Superior temporal gyrus (tissue), 1 donor: Measurements from ENCODE around the gene F2RL3.

ENCODE experiments used
- DNase-seq: peaks from one replicate; pipeline ENCODE4 v3.0.0-alpha.2; 2016; ENCODE audit errors: extremely low spot score

F2RL3 gene

DNA sequence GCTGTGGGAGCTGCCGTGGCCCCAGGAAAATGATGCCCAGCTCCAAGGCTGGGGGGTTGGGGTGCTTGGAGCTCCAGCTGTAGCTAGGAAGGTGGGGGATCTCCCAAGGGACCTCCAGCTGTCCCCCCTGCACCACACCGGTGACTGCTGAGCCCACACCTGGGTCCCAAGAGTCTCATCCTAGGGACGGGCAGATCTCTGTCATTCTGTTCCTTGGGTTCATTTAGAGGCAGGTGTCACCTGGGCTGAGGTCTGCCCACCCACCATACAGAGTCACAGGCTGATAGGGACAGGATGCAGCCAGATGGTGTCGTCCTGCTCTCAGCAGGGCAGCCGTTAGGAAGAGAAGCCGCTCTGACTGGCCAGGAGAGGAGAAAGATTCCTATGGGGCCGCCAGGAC lies 5.3 kb downstream of the F2RL3 start:
- DNase-seq: no peak

DNA sequence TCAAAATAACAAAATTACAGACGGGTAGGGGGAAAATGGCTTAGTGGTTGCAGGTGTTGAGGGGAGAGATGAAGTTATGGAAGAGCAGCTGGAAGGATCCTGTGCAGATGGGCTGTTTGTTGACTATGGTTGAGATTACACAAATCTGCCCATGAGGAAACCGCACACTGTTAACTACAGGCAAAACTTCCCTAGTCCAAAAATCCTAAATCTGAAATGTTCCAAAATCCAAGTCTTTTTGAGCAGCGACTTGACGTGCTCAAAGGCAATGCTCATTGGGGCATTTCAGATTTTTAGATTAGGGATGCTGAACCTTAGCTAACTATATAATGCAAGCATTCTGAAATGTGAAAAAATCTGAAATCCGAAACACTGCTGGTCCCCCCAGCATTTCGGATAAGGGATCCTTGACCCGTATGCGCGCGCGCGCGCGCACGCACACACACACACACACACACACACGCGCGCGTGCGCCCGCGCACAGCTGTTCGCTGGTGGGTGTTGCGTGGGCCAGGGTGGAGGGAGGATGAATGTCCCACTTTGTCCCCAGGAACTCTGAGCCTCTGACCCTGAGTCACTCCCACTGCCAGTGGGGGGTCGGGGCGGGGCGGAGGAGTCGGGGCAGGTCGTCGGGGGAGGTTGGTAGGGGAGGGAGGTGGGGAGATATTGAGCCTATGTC lies 6.8 kb downstream of the F2RL3 start:
- DNase-seq: no peak

DNA sequence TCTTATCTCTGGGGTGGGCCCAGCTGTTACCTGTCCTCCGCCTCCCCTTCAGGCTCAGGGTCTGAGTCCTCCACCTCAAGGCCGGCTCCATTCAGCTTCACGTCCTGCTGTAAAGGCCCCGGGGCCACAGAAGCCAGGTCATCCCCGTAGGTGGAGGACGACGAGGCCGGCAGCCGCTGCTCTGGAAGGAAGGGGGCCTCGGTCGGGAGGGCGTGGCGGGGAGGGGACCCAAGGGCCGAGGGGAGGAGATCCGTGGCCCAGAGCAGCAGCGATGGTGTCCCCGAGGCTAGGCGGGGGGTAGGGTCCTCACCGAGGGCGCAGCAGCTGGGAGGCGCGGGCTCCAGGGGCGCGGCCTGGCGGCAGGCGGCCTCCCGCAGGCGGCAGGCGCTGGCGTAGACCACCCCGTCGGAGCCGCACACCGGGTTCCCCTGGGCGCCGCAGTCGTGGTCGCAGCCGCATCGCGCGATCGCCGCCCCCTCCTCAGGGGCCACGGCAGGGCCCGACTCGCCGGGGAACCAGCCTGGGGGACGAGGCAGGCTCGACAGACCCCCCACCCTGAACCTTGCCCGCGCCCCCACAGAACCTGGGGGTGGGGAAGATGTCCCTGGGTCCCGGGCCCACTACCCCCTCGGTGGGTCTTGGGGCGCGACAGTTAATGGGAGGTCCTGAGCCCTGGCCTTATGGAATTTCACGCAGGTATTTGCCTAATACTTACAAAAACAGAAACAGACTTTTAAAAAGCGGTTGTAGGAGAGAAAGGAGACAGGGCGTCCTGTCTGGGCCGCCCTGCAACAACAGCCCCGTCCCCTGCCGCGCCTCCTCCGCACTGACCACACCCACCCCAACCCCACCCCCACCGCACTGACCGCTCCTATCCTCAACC lies 7.6 kb downstream of the F2RL3 start:
- DNase-seq: no peak

DNA sequence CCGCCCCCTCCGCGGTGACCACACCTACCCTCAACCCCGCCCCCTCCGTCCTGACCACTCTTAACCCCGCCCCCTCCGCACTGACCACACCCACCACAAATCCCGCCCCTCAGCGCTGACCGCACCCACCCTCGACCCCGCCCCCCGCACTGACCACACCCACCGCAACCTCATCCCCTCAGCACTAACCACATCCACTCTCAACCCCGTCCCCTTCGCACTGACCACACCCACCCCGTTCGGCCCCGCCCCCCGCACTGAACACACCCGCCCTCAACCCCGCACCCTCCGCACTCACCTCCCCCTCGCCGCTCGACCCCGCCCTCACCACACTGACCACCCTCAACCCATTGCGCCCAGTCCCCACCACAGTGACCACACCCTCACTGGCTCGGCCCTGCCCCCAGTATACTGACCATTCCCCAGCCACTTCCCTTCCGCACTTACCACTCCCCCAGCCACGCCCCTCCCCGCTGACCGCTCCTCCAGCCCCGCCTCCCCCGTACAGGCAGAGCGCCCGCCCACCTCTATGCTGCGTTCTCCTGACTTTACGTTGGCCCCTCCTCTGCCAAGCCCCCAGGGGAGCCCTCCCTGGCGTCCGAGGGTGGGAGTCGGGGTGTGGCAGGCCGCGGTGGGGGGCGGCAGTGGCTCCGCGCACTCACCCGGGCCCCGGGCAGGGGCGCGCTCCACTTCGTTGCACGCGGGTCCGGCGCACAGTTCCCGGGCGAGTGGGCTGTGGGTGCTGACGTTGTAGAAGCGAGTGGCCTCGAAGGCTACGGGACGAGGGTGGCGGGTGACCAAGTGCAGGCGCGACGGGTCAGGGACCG lies 8.4 kb downstream of the F2RL3 start:
- DNase-seq: peak; percentile 8

DNA sequence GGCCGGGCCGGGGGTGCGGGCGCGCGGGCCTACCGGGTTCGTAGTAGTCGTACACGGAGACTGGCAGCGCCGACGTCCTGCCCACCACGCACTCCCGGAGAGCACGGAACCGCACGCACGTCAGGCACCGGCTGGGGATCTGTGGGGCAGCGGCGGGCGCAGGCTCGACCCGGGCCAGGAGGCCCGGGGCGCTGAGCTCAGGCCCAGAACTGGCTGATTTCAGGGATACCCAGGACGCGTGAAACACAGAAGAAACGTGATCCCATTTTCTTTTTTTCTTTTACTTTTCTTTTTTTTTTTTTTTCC lies 9.0 kb downstream of the F2RL3 start:
- no peak for DNase-seq

DNA sequence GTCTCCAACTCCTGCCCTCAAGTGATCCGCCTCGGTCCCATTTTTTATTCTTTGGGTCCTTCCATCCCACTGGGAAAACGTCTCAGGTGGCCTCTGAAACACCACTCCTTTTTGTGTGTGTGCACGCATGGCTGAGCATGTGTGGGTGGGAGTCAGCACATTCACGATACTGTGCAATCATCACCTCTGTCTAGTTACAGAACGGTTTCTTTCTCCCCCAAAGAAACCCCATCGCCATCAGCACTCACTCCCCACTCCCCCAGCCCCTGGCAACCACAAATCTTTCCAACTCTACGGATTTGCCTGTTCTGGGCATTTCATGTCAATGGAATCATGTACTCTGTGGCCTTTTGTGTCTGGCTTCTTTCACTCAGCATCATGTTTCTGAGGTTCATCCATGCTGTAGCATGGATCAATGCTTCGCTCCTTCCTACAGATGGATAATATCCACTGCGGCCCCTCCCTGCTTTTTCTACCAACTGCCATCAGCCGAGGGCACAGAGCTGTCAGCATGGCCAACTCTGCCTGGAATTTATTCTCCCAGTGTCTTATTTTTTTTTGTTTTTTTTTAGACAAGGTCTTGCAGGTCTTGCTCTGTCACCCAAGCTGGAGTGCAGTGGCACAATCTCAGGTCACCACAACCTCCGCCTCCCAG lies 9.7 kb downstream of the F2RL3 start:
- DNase-seq: no peak

DNA sequence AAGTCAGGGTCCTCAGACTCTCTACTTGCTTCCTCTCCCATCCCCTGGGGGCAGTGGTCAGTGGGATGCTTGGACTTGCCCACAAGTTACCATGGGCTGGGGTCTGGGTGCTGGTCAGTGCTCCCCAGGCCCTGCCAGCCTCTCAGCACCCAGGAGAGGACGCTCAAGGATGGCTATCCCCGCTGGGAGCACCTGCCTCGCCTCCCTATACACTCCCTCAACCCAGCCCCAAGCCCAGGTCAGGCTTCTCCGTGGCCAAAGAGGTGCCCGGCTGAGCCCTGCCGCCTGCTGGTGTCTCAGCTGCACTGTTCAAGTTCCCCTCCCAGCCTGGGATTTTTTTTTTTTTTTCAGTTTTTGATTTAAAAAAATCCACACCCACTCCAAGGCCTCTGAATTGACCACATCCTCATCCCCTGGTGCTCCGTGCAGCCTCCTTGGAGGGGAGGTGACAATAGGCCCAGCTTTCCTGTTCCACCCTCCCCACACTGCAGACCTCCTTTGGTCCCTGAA lies 10.8 kb downstream of the F2RL3 start:
- DNase-seq: no peak

DNA sequence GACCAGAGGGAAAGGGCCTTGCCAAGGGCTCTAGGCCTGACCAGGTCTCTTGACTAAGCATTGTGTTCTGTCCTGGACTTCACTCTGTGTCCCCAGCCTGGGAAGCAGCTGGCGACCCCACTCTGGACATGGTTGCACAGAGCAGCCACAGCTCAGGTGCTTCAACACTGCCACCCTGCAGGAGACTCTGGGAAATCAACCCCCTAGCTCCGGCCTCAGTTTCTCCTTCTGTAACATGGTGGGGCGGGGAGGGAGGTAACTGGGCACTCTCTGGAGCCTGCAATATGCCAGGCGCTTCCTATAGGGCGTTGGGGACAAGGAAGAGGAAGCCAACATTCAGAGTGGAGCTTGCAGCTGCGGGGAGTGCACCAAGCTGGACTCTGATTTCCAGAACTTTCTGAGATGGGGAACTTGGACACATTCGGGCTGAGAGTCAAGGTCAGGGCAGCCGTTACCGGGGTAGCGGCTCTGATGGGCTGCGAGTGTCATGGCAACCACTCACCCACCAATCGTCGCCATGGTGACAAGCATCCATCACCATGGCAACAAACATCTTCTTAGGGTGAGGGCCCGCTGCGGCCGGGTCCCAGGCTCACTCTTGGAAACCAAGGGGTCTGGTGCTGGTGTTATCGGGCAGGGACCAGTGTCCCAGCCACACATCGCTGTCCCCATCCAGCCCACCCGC lies 12.8 kb downstream of the F2RL3 start:
- no peak for DNase-seq

DNA sequence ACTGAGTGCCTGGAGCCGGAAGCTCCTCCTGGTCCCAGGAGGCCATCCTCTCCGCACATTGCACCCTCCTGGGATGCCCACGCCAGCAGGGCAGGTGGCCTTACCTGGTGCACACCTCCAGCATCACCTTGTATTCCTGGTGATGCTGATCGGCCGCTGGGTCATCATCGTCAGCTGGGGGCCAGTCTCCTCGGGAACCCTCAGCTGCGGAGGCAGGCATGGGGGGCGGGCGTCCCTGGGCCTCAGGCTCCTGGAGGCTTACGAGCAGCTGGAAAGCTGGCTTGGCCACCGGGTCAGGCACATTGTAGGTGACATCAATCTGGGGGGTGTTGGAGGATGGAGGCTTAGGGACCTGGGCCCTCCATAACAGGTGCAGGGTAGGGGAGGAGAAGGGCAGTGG lies 13.7 kb downstream of the F2RL3 start:
- no peak for DNase-seq

DNA sequence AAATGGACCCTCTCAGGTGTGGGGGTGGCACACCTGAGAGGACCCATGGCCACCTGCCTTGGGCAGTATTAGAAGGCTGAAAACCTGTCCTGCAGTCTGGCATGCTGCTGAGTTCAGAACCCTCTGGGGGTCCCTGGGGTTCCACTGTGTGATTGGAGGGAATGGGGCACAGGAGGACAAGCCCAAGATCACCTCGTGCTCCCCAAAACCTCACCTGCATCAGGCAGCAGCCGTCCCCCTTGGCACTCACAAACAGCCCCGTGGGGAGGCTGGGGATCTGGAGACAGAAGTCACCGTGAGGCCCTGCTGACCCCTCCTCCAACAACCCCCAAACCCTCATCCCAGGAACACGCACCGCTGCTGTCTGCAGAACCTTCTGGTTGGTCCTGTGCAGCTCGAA lies 14.5 kb downstream of the F2RL3 start:
- DNase-seq: no peak

DNA sequence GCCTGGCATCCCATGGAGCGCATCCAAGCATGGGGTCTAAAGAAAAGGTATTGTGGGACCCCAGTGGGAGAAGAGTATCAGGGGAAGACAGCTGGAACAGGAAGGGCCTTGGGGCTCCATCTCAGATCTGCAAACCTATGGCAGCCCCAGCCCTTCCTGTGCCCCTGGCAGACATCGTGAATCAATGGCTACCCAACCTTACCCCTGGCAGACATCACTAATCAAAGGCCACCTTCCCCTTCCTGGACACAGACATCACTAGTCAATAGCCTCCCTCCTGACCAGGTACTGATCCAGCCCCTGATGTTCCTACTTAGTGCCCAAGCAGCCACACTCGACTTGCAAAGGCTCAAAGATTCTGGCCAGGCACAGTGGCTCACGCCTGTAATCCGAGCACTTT lies 15.8 kb downstream of the F2RL3 start:
- no peak for DNase-seq

DNA sequence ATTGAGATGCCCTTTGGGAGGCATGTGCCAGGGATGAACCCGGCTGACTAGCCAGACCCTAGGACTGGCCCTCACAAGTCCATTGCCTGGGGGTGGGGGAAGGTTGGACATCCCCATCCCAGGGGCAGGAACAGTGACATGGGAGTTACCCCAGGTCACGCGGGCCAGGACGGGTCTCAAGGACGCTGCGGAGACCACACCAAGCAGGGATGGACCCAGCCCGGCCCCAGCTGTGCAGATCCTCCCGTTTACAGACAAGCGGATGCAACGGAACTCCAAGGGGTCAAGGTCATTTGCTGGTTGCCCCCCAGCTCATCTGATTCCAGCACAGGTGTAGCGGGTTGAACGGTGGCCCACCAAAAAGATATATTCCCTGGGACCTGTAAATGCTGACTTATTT lies 20.0 kb downstream of the F2RL3 start:
- no peak for DNase-seq

DNA sequence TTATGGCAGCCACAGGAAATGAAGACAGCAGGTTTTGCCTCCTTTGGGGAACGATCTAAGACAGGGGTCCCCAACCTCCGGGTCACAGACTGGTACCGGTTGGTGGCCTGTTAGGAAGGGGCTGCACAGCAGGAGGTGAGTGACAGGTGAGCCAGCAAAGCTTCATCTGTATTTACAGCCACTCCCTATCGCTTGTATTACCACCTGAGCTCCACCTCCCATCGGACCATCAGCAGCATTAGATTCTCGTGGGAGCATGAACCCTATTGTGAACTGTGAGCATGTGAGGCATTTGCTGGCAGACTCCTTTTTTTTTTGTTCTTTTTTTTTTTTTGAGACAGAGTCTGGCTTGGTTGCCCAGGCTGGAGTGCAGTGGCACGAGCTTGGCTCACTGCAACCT lies 22.2 kb downstream of the F2RL3 start:
- no peak for DNase-seq

DNA sequence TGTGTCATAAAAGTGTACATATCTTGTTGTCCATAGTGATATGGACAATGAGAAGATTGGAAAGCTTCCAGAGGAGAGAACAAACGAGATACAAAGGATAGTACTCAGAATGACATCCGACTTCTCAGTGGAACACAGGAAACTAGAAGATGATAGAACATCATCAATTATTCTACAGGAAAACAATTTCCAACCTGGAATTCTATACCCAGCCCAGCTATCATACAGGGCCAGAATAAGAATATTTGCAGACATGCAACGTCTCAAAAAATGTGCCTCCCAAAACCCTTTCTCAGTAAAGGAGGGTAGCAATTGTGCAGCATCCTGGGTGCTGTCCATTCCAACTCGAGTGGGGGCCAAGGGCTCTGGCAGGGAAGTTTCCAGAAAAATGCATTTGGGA lies 24.0 kb downstream of the F2RL3 start:
- DNase-seq: no peak

DNA sequence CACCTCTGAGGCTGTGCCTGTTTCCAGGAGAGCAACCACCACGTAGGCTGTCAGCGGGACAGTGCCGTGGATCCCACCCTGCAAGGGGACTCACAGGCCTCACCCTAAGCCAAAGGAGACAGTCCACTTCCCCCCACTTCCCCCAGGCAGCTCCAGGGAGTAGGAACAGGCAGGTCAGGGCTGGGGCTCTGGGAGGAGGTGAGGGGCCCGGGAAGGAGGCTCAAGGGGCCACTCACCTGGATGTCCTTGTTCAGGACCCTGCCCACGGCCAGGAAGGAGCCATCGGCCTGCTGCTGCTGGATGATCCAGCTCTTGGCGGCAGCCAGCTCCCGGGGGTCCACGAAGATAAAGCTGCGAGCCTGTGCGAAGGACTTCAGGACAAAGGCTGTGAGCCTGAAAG lies 25.6 kb downstream of the F2RL3 start:
- DNase-seq: no peak

DNA sequence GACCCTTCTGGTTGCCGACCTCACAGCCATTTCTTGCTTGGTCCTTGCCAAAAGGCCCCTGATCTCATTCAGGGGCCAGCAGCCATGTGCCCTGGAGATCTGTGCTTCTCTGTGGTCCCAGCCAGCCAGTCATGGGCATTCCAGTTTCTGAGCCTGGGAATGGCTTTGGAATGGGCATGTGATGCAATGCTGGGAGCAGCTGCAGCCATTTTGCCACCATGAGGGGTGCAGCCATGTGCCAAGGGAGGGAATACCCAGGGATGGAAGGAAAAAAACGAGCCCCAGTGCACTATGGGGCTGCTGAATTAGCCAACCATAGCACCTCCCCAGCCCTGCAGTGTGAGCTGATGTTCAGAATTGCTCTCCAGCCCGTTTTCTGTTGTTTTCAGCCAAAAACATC lies 26.3 kb downstream of the F2RL3 start:
- no peak for DNase-seq

DNA sequence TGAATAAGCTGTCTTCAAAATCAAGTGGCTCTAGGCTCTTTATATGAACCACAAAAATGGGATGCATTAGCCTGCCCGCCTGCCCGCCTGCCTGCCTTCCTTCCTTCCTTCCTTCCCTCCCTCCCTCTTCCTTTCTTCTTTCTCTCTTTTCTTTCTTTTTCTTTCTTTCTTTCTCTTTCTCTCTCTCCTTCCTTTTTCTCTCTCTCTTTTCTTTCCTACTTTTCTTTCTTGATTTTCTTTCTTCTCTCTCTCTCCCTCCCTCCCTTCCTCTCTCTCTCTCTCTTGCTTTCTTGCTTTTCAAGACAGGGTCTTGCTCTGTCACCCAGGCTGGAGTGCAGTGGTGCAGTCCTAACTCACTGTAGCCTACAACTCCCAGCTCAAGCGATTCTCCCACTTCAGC lies 26.9 kb downstream of the F2RL3 start:
- DNase-seq: no peak

DNA sequence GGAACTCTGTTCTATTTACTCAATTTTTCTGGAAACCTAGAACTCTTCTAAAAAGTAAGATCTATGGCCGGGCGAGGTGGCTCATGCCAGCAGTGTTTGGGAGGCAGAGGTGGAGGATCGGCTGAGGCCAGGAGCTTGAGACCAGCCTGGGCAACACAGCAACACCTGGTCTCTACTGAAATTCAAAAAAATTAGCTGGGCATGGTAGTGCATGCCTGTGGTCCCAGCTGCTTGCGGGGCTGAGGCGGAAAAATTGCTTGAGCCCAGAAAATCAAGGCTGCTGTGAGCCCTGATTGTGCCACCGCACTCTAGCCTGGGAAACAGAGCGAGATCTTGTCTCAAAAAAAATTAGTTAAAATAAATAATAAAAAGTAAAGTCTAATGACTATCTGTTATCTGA lies 28.6 kb downstream of the F2RL3 start:
- no peak for DNase-seq

DNA sequence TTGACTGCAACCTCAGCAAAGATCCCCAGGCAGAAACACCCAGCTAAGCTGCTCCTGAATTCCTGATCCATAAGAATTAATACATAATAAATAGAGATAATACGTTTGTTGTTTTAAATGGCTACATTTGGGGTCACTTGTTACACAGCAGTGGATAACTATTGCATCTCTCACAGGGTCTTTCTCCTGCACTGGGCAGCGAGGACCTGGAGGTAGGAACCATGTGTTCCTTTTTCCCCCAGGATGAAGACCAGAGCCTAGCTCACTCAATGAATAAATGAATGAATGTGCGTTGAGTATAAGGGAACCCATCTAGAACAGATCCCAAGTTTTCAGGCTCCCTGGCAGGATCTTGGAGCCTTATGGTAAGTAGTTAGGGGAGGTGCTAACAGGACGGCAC lies 30.7 kb downstream of the F2RL3 start:
- no peak for DNase-seq

DNA sequence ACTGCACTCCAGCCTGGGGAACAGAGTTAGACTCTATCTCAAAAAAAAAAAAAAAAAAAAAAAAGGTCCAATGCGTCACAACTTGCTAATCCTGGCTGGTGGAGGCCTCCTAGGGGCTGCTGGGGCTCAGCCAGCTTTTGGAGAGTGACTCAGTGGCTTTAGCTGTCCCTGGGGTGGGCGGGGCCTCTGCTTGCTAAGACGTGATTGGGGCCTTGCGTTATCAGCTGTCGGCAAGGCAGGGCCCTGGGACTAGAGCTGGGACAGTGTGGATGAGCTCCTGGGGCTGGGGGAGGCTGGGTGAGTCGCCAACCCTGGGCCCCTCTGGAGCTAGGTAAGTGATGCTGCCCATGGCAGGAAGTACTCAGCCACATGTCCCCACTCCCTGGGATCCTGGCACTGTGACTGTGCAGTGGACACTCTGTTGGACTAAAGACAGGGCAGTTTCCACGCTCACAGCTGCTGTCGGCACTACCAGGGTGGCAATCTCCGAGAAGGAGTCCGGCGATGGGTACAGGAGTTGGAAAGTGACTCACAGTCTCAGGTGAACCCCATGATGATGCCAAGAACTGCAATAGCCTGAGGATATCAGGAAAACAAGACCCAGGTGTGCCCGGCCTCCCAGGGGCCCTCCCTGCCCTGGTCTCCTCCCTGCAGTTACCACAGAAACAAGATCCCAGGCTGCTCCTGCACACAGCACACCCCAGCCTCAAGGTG lies 32.2 kb downstream of the F2RL3 start:
- DNase-seq: no peak
